A549 (cell line): Measurements from ENCODE around the gene CPTP. TPM values are rescaled to one million over a fixed set of nuclear protein-coding genes. Genes with fewer than 3 reads are reported as not detected.
A peak's percentile ranks its signal among the peaks of the same experiment; 100 is the strongest.

ENCODE experiments used
- ATAC-seq, 2 experiments: fragments of 200-7000 bp in 1 of 2; fragments of >200 bp in 1 of 2; cut with Nextera tagmentation in 1 of 2; cut with Tn5 transposase in 1 of 2; 3 replicates each; pipeline versions ENCODE4 v1.8.0 to v1.9.1; 2018 to 2020; ENCODE audit warnings: mild to moderate bottlenecking in 1 of 2, moderate library complexity in 1 of 2
- CTCF ChIA-PET: fragments of 300-600 bp; sonication (Branson Sonifier 250); formaldehyde crosslinking; extraction: SDS; loops from one replicate; lab custom pipeline; 2021; ENCODE audit warnings: antibody characterized with exemption, inconsistent platforms; lab: Yijun Ruan, JAX
- POLR2A ChIA-PET: fragments of 350-600 bp; formaldehyde crosslinking; extraction: SDS; loops from one replicate; lab custom pipeline; 2021; ENCODE audit warnings: antibody characterized with exemption, inconsistent platforms; lab: Yijun Ruan, JAX
- DNase-seq, 2 experiments: peaks; one replicate each; pipeline versions ENCODE4 v3.0.0 to v3.0.0-alpha.2; 2011 to 2016; ENCODE audit warnings: low read depth in 1 of 2, low spot score in 1 of 2
- FAIRE-seq: peaks from 2 replicates; lab custom pipeline; 2011; peaks lifted over from hg19 to GRCh38; lab: Jason Lieb, UNC
- H3K27ac ChIP-seq, 2 experiments: fragments of >200 bp; sonication (Bioruptor Twin); formaldehyde crosslinking; 3 replicates each; pipeline ENCODE4 v1.5.1; 2016 to 2017
- H3K4me1 ChIP-seq: fragments of >200 bp; sonication (Bioruptor Twin); formaldehyde crosslinking; 3 replicates; pipeline ENCODE4 v1.6.1; 2016
- H3K4me2 ChIP-seq: fragments of >200 bp; sonication (Bioruptor Twin); formaldehyde crosslinking; 3 replicates; pipeline ENCODE4 v1.6.1; 2016
- H3K4me3 ChIP-seq: fragments of >200 bp; sonication (Bioruptor Twin); formaldehyde crosslinking; 3 replicates; pipeline ENCODE4 v1.5.1; 2016
- H3K9me3 ChIP-seq: fragments of >200 bp; sonication (Bioruptor Twin); formaldehyde crosslinking; 3 replicates; pipeline ENCODE4 v1.6.1; 2016
- ATOH8 ChIP-seq: fragments of 250-450 bp; sonication (Bioruptor Pico); IDR thresholded peaks from 2 replicates; pipeline ENCODE4 v1.5.0; 2020; ENCODE audit warnings: low read depth, mild to moderate bottlenecking, moderate library complexity
- BCL3 ChIP-seq: fragments of >200 bp; sonication (Bioruptor Twin); formaldehyde crosslinking; IDR thresholded peaks from 3 replicates; pipeline ENCODE4 v1.6.1; 2016
- CBX8 ChIP-seq: fragments of 200-600 bp; sonication (generic); IDR thresholded peaks from 2 replicates; pipeline ENCODE4 v1.6.1; 2016
- CTCF ChIP-seq: fragments of >200 bp; sonication (Bioruptor Twin); formaldehyde crosslinking; IDR thresholded peaks from 3 replicates; pipeline ENCODE4 v1.5.1; 2016
- EHMT2 ChIP-seq: fragments of 200-600 bp; sonication (generic); IDR thresholded peaks from 2 replicates; pipeline ENCODE4 v1.6.1; 2016; ENCODE audit warnings: antibody characterized with exemption, low read depth, mild to moderate bottlenecking, moderate library complexity
- ELK1 ChIP-seq: fragments of 150-350 bp; IDR thresholded peaks from 2 replicates; pipeline ENCODE4 v1.6.1; 2014; ENCODE audit warnings: low read depth, mild to moderate bottlenecking, low read length
- ESRRA ChIP-seq: fragments of 150-350 bp; IDR thresholded peaks from 2 replicates; pipeline ENCODE4 v1.6.1; 2014; ENCODE audit warnings: mild to moderate bottlenecking, low read length, borderline replicate concordance
- FOSB ChIP-seq: fragments of 250-450 bp; sonication (Bioruptor Pico); IDR thresholded peaks from 2 replicates; pipeline ENCODE4 v1.5.0; 2020; ENCODE audit warnings: mild to moderate bottlenecking, moderate library complexity
- GATA3 ChIP-seq: IDR thresholded peaks from 2 replicates; pipeline ENCODE4 v1.6.1; 2012; ENCODE audit warnings: borderline replicate concordance
- HOXA7 ChIP-seq: fragments of 250-450 bp; sonication (Bioruptor Pico); IDR thresholded peaks from 2 replicates; pipeline ENCODE4 v1.5.0; 2020; ENCODE audit warnings: mild to moderate bottlenecking, moderate library complexity
- HOXB5 ChIP-seq: fragments of 250-450 bp; sonication (Bioruptor Pico); IDR thresholded peaks from 2 replicates; pipeline ENCODE4 v1.5.0; 2020; ENCODE audit warnings: mild to moderate bottlenecking, moderate library complexity
- JUN ChIP-seq, 2 experiments: fragments of >200 bp; sonication (Bioruptor Twin); formaldehyde crosslinking; IDR thresholded peaks; 2 replicates in 1 of 2; 3 replicates in 1 of 2; pipeline ENCODE4 v1.6.1; 2016 to 2017
- MAFK ChIP-seq: fragments of 450-650 bp; IDR thresholded peaks from 2 replicates; pipeline ENCODE4 v1.6.1; 2014; ENCODE audit not compliant: partially characterized antibody
- MAZ ChIP-seq: fragments of 150-350 bp; IDR thresholded peaks from 2 replicates; pipeline ENCODE4 v1.6.1; 2014; ENCODE audit warnings: antibody characterized with exemption, low read depth, low read length, borderline replicate concordance
- NPAS2 ChIP-seq: fragments of 250-450 bp; sonication (Bioruptor Pico); IDR thresholded peaks from 2 replicates; pipeline ENCODE4 v1.8.0; 2022; ENCODE audit warnings: mild to moderate bottlenecking, moderate library complexity, borderline replicate concordance
- NR3C1 ChIP-seq: fragments of >200 bp; sonication (Bioruptor Twin); formaldehyde crosslinking; IDR thresholded peaks from 3 replicates; pipeline ENCODE4 v1.6.1; 2017
- PBX3 ChIP-seq: IDR thresholded peaks from 2 replicates; pipeline ENCODE4 v1.6.1; 2012
- RCOR1 ChIP-seq: fragments of 150-350 bp; IDR thresholded peaks from 2 replicates; pipeline ENCODE4 v1.6.1; 2014; ENCODE audit warnings: antibody characterized with exemption, low read length, low read depth
- REST ChIP-seq: fragments of 200-600 bp; sonication (generic); IDR thresholded peaks from 2 replicates; pipeline ENCODE4 v1.6.1; 2016; ENCODE audit warnings: antibody characterized with exemption, mild to moderate bottlenecking, moderate library complexity
- RNF2 ChIP-seq: fragments of 200-600 bp; sonication (generic); IDR thresholded peaks from 2 replicates; pipeline ENCODE4 v1.6.1; 2016; ENCODE audit warnings: low read depth, mild to moderate bottlenecking, antibody characterized with exemption, moderate library complexity, borderline replicate concordance
- WGBS: methylation state at CpG from one replicate; pipeline ENCODE4 v1.1.6; 2017; ENCODE audit errors: missing lambda C conversion rate; 5-methylcytosine and 5-hydroxymethylcytosine counted together
- polyA plus RNA-seq, 4 experiments: library from polyadenylated mRNA; depleted of rRNA in 3 of 4; stranded (reverse); fragments of >200 nt; fragmentation: RNase III in 1 of 4; extraction: RNeasy Plus Mini Kit Qiagen cat#74134 plus additional on column Dnase treatment in 1 of 4; gene quantifications; 2 replicates in 3 of 4; 3 replicates in 1 of 4; pipeline ENCODE4 v1.2.3, GENCODE V29; 2011 to 2017

Gene CPTP
- polyA plus RNA-seq, 2 of the 4 experiments (the other 2 are of a cell fraction), result 4.3 to 11.9 TPM

GRCh38 chr1:1373815-1374588 is 49.4 kb downstream of the CPTP start:
- DNase-seq, result no peak
- WGBS, result 70% methylated on average over 28 of the region's 52 CpGs
- Histone ChIP-seq H3K4me1 (peaks cover 14% of the 10 kb centered on the region), H3K4me3 (peak overlapping the region; percentile 94), H3K9me3 (no peaks in the 10 kb centered on the region), H3K4me2 (peak overlapping the region; percentile 89), H3K27ac (peak overlapping the region; percentile 96 to 98)
- TF ChIP-seq HOXA7 (CRISPR knock-in tag), result no peak
- TF ChIP-seq ATOH8 (CRISPR knock-in tag), result no peak
- no peak for TF ChIP-seq BCL3
- no peak for TF ChIP-seq EHMT2
- TF ChIP-seq REST, result no peak
- no peak for TF ChIP-seq ESRRA
- TF ChIP-seq MAZ, result no peak
- TF ChIP-seq CTCF, result no peak
- no peak for TF ChIP-seq FOSB (CRISPR knock-in tag)
- TF ChIP-seq CBX8, result no peak
- no peak for TF ChIP-seq ELK1
- TF ChIP-seq NPAS2 (CRISPR knock-in tag), result no peak
- TF ChIP-seq PBX3, result no peak
- TF ChIP-seq RCOR1, result no peak
- TF ChIP-seq RNF2, result no peak
- no peak for TF ChIP-seq MAFK
- TF ChIP-seq HOXB5 (CRISPR knock-in tag), result no peak
- no peak for TF ChIP-seq NR3C1
- no peak for TF ChIP-seq GATA3
- TF ChIP-seq JUN (IDR thresholded peaks at IDR 0.05), result no peak
- ChIA-PET CTCF (interaction anchor here (1.3 to 3.2 kb wide), 9 partner anchors 9 to 132 kb away, joined by 3 to 35 read pairs (median 5); partner anchors contain the start of gene DVL1), POLR2A (interaction anchor here (2.3 kb wide), 1 partner anchor 25 kb away, joined by 20 read pairs; the partner anchor contains the start of gene CCNL2)
- FAIRE-seq, result no peak
- ATAC-seq, result no peak
